H9 (cell line): ENCODE results near the gene DGCR2. TPM values are rescaled to one million over a fixed set of nuclear protein-coding genes. Genes with fewer than 3 reads are reported as not detected.

Source experiments
- DNase-seq: peaks from one replicate; pipeline ENCODE4 v3.0.0-alpha.2; 2017
- H2AFZ ChIP-seq: one replicate; pipeline ENCODE4 v1.6.1; 2013; ENCODE audit warnings: mild to moderate bottlenecking, low read length, control low read depth, moderate library complexity
- H2AK5ac ChIP-seq: 2 replicates; pipeline ENCODE4 v1.6.1; 2013; ENCODE audit warnings: low read length, control low read depth, mixed read lengths; ENCODE audit not compliant: insufficient read length
- H2BK120ac ChIP-seq: one replicate; pipeline ENCODE4 v1.6.1; 2013; ENCODE audit warnings: low read depth, mild to moderate bottlenecking, low read length, control low read depth, inconsistent platforms; ENCODE audit not compliant: poor library complexity, severe bottlenecking
- H2BK12ac ChIP-seq: 2 replicates; pipeline ENCODE4 v1.6.1; 2013; ENCODE audit warnings: low read length, control low read depth, mixed read lengths, low read depth; ENCODE audit not compliant: insufficient read length
- H2BK15ac ChIP-seq: 2 replicates; pipeline ENCODE4 v1.6.1; 2013; ENCODE audit warnings: low read depth, low read length, control low read depth
- H2BK20ac ChIP-seq: one replicate; pipeline ENCODE4 v1.6.1; 2013; ENCODE audit warnings: low read depth, mild to moderate bottlenecking, low read length, control low read depth, inconsistent platforms; ENCODE audit not compliant: poor library complexity, severe bottlenecking
- H2BK5ac ChIP-seq: 2 replicates; pipeline ENCODE4 v1.6.1; 2013; ENCODE audit warnings: low read length, control low read depth, mixed read lengths; ENCODE audit not compliant: insufficient read length
- H3K14ac ChIP-seq: 2 replicates; pipeline ENCODE4 v1.6.1; 2013; ENCODE audit warnings: low read length, control low read depth; ENCODE audit not compliant: insufficient read depth
- H3K18ac ChIP-seq: 2 replicates; pipeline ENCODE4 v1.6.1; 2013; ENCODE audit warnings: low read depth, mild to moderate bottlenecking, mixed read lengths, low read length, control low read depth; ENCODE audit not compliant: insufficient read length
- H3K23ac ChIP-seq: 2 replicates; pipeline ENCODE4 v1.6.1; 2013; ENCODE audit warnings: low read length, control low read depth, mixed read lengths, low read depth; ENCODE audit not compliant: insufficient read length
- H3K23me2 ChIP-seq: 2 replicates; pipeline ENCODE4 v1.6.1; 2013; ENCODE audit warnings: low read depth, mild to moderate bottlenecking, mixed read lengths, low read length, control low read depth; ENCODE audit not compliant: insufficient read length, poor library complexity, severe bottlenecking
- H3K27ac ChIP-seq: 2 replicates; pipeline ENCODE4 v1.5.1; 2013; ENCODE audit warnings: low read length, control low read depth, mixed read lengths, low read depth; ENCODE audit not compliant: insufficient read length
- H3K27me3 ChIP-seq: 2 replicates; pipeline ENCODE4 v1.6.1; 2013; ENCODE audit warnings: low read length, control low read depth, inconsistent platforms; ENCODE audit not compliant: insufficient read depth
- H3K4ac ChIP-seq: 2 replicates; pipeline ENCODE4 v1.6.1; 2013; ENCODE audit warnings: low read depth, mild to moderate bottlenecking, control low read depth, inconsistent platforms, low read length, moderate library complexity
- H3K4me1 ChIP-seq: 2 replicates; pipeline ENCODE4 v1.6.1; 2013; ENCODE audit warnings: low read length, control low read depth, inconsistent platforms; ENCODE audit not compliant: insufficient read depth
- H3K4me2 ChIP-seq: 2 replicates; pipeline ENCODE4 v1.6.1; 2013; ENCODE audit warnings: low read length, control low read depth, mixed read lengths; ENCODE audit not compliant: insufficient read length, insufficient read depth
- H3K56ac ChIP-seq: 2 replicates; pipeline ENCODE4 v1.6.1; 2013; ENCODE audit warnings: low read depth, mild to moderate bottlenecking, mixed read lengths, low read length, control low read depth; ENCODE audit not compliant: insufficient read length
- H3K79me1 ChIP-seq: 2 replicates; pipeline ENCODE4 v1.6.1; 2013; ENCODE audit warnings: low read depth, mild to moderate bottlenecking, moderate library complexity, low read length, control low read depth, inconsistent platforms; ENCODE audit not compliant: insufficient read depth, poor library complexity, severe bottlenecking
- H3K79me2 ChIP-seq: 2 replicates; pipeline ENCODE4 v1.6.1; 2013; ENCODE audit warnings: low read length, control low read depth, inconsistent platforms; ENCODE audit not compliant: insufficient read depth
- H3K9ac ChIP-seq: 2 replicates; pipeline ENCODE4 v1.6.1; 2013; ENCODE audit warnings: low read length, control low read depth, mixed read lengths; ENCODE audit not compliant: insufficient read length; ENCODE audit errors: extremely low read depth
- H3K9me3 ChIP-seq: one replicate; pipeline ENCODE4 v1.6.1; 2013; ENCODE audit warnings: low read depth, low read length, inconsistent platforms; ENCODE audit not compliant: control insufficient read depth
- H3T11ph ChIP-seq: one replicate; pipeline ENCODE4 v1.6.1; 2013; ENCODE audit warnings: mild to moderate bottlenecking, low read length, control low read depth, inconsistent platforms
- H4K20me1 ChIP-seq: one replicate; pipeline ENCODE4 v1.6.1; 2013; ENCODE audit not compliant: control insufficient read depth, insufficient read length, insufficient read depth
- H4K5ac ChIP-seq: 2 replicates; pipeline ENCODE4 v1.6.1; 2013; ENCODE audit warnings: low read depth, mild to moderate bottlenecking, mixed read lengths, low read length, control low read depth; ENCODE audit not compliant: insufficient read length
- H4K8ac ChIP-seq: replicated peaks from 2 replicates; pipeline ENCODE4 v1.6.1; 2013; ENCODE audit warnings: low read length, control low read depth, mixed read lengths, low read depth; ENCODE audit not compliant: insufficient read length
- H4K91ac ChIP-seq: 2 replicates; pipeline ENCODE4 v1.6.1; 2013; ENCODE audit warnings: low read depth, mild to moderate bottlenecking, moderate library complexity, mixed read lengths, low read length, control low read depth; ENCODE audit not compliant: insufficient read length
- H3K27ac Mint-ChIP-seq, 3 experiments: 2 replicates in 2 of 3; 3 replicates in 1 of 3; pipeline ENCODE4 v1.8.0; 2020 to 2021; ENCODE audit warnings: mixed read lengths in 3 of 3, mild to moderate bottlenecking in 1 of 3, moderate library complexity in 1 of 3
- H3K27me3 Mint-ChIP-seq: 2 replicates; pipeline ENCODE4 v1.8.0; 2021; ENCODE audit warnings: low read depth, mild to moderate bottlenecking, moderate library complexity, mixed read lengths
- H3K36me3 Mint-ChIP-seq, 3 experiments: 2 replicates in 2 of 3; 3 replicates in 1 of 3; pipeline ENCODE4 v1.8.0; 2020 to 2021; ENCODE audit warnings: low read depth in 3 of 3, mixed read lengths in 3 of 3; ENCODE audit not compliant: insufficient read depth in 1 of 3
- H3K4me1 Mint-ChIP-seq, 2 experiments: 2 replicates each; pipeline ENCODE4 v1.8.0; 2020; ENCODE audit warnings: mixed read lengths in 2 of 2
- H3K4me3 Mint-ChIP-seq, 2 experiments: 2 replicates in 1 of 2; 3 replicates in 1 of 2; pipeline ENCODE4 v1.8.0; 2020 to 2021; ENCODE audit warnings: mild to moderate bottlenecking in 2 of 2, mixed read lengths in 2 of 2, moderate library complexity in 1 of 2
- H3K9me3 Mint-ChIP-seq, 2 experiments: 2 replicates in 1 of 2; 3 replicates in 1 of 2; pipeline ENCODE4 v1.8.0; 2020; ENCODE audit warnings: mild to moderate bottlenecking in 2 of 2, mixed read lengths in 2 of 2, moderate library complexity in 1 of 2
- CTCF ChIP-seq: fragments of 200-600 bp; sonication (generic); conservative IDR thresholded peaks from 3 replicates; pipeline ENCODE4 v1.8.0; 2021; ENCODE audit warnings: antibody characterized with exemption, mild to moderate bottlenecking
- WGBS: extraction: QIAGEN DNeasy Blood & Tissue Kit; methylation state at CpG from one replicate; pipeline ENCODE4 v1.1.7; 2013; ENCODE audit warnings: missing lambda C conversion rate, low lambda C conversion rate, mixed read lengths; ENCODE audit not compliant: insufficient read length; ENCODE audit errors: extremely low coverage; 5-methylcytosine and 5-hydroxymethylcytosine counted together
- total RNA-seq: library from RNA; stranded (reverse); gene quantifications from 2 replicates; pipeline ENCODE4 v1.2.1, GENCODE V29; 2021

Gene DGCR2
- total RNA-seq, 1 experiment from 2014 or later = 47.2 TPM

GRCh38 chr22:19150482-19151328 lies 28.5 kb upstream of the DGCR2 start:
- WGBS = no CpG with 5 or more reads among the region's 68 CpGs
- no peak overlapping the region for H2AFZ ChIP-seq
- H3K4ac ChIP-seq = no peak overlapping the region
- H3K23me2 ChIP-seq = peaks cover 2% of the 10 kb centered on the region
- H4K20me1 ChIP-seq = no peaks in the 10 kb centered on the region
- no peak overlapping the region for H2BK15ac ChIP-seq
- H4K91ac ChIP-seq = no peak overlapping the region
- H4K8ac ChIP-seq = no peak overlapping the region
- no peaks in the 10 kb centered on the region for H3K9me3 ChIP-seq
- no peak for TF ChIP-seq CTCF
- H3K27ac Mint-ChIP-seq = no peak overlapping the region
- H3K23ac ChIP-seq = no peak overlapping the region
- no peak overlapping the region for H2BK12ac ChIP-seq
- H3K27me3 Mint-ChIP-seq = peaks cover 89% of the 10 kb centered on the region
- no peaks in the 10 kb centered on the region for H3K79me2 ChIP-seq
- H3K27me3 ChIP-seq = peaks cover 48% of the 10 kb centered on the region
- no peaks in the 10 kb centered on the region for H3K4me1 ChIP-seq
- H2AK5ac ChIP-seq = no peak overlapping the region
- H3K4me2 ChIP-seq = no peak overlapping the region
- H4K5ac ChIP-seq = no peak overlapping the region
- H3K56ac ChIP-seq = no peak overlapping the region
- peak overlapping the region; percentile 34 to 78 for H3K4me3 Mint-ChIP-seq
- H3K9me3 Mint-ChIP-seq = peaks cover 13 to 14% of the 10 kb centered on the region in 2 experiments
- no peaks in the 10 kb centered on the region for H3K79me1 ChIP-seq
- DNase-seq = no peak
- no peak overlapping the region for H2BK120ac ChIP-seq
- H3K9ac ChIP-seq = no peak overlapping the region
- no peak overlapping the region for H3K27ac ChIP-seq
- H3K14ac ChIP-seq = no peak overlapping the region; the same call in 1 of the 2 replicates
- peaks cover 12 to 20% of the 10 kb centered on the region in 2 experiments for H3K4me1 Mint-ChIP-seq
- H2BK5ac ChIP-seq = no peak overlapping the region
- no peak overlapping the region for H3T11ph ChIP-seq
- peaks cover 0 to 9% (median 5%) of the 10 kb centered on the region in 3 experiments; a peak in 6 of 7 replicates for H3K36me3 Mint-ChIP-seq
- no peak overlapping the region for H2BK20ac ChIP-seq
- no peak overlapping the region for H3K18ac ChIP-seq
